HepG2 (cell line): ENCODE results near the gene NSD1. TPM values are rescaled to one million over a fixed set of nuclear protein-coding genes. Genes with fewer than 3 reads are reported as not detected.

Experiments used
- ATAC-seq: fragments of 200-7000 bp; cut with Tn5 transposase; 3 replicates; pipeline ENCODE4 v1.9.1; 2020; ENCODE audit warnings: mild to moderate bottlenecking, moderate library complexity
- BruUV-seq: library from RNA; stranded (reverse); fragments of 400-500 nt; replicated peaks from 2 replicates; lab custom pipeline; 2021; lab: Mats Ljungman, UMichigan
- CTCF ChIA-PET: fragments of 300-600 bp; formaldehyde crosslinking; extraction: SDS; loops from one replicate; lab custom pipeline; 2021; ENCODE audit warnings: low total read pairs, inconsistent platforms, low intra/inter-chr PET ratio; lab: Yijun Ruan, JAX
- POLR2A ChIA-PET: fragments of 350-600 bp; sonication (Branson Sonifier 250); formaldehyde crosslinking; loops from one replicate; lab custom pipeline; 2020; ENCODE audit warnings: antibody characterized with exemption, inconsistent platforms; lab: Yijun Ruan, JAX
- DNase-seq: peaks from one replicate; pipeline ENCODE4 v3.0.0-alpha.2; 2015; ENCODE audit warnings: low spot score
- FAIRE-seq: peaks from 3 replicates; lab custom pipeline; 2011; peaks lifted over from hg19 to GRCh38; lab: Jason Lieb, UNC
- H2AFZ ChIP-seq: one replicate; pipeline ENCODE4 v1.6.1; 2011; ENCODE audit warnings: low read length, inconsistent platforms
- H3K27ac ChIP-seq: fragments of 300-600 bp; 3 replicates; pipeline ENCODE4 v1.8.0; 2011; ENCODE audit warnings: mixed run types, mild to moderate bottlenecking, mixed read lengths, low read length, inconsistent platforms; ENCODE audit not compliant: insufficient read depth; ENCODE audit errors: extremely low read length
- H3K27me3 ChIP-seq, 2 experiments: fragments of 200-600 bp in 1 of 2; 2 replicates in 1 of 2; 3 replicates in 1 of 2; pipeline versions ENCODE4 v1.6.0 to v1.8.0; 2011; ENCODE audit warnings: low read length in 2 of 2, mild to moderate bottlenecking in 2 of 2, moderate library complexity in 2 of 2, inconsistent platforms in 1 of 2; ENCODE audit not compliant: insufficient read depth in 2 of 2, control insufficient read depth in 1 of 2
- H3K36me3 ChIP-seq, 2 experiments: fragments of 200-600 bp in 1 of 2; replicated peaks in 1 of 2; 2 replicates in 1 of 2; 3 replicates in 1 of 2; pipeline versions ENCODE4 v1.5.1 to v1.8.0; 2011; ENCODE audit warnings: low read length in 2 of 2, inconsistent platforms in 1 of 2; ENCODE audit not compliant: insufficient read depth in 2 of 2, control insufficient read depth in 1 of 2
- H3K4me1 ChIP-seq: 2 replicates; pipeline ENCODE4 v1.5.1; 2012; ENCODE audit warnings: low read length, inconsistent platforms; ENCODE audit not compliant: insufficient read depth
- H3K4me2 ChIP-seq: 2 replicates; pipeline ENCODE4 v1.6.0; 2011; ENCODE audit warnings: low read depth, low read length, inconsistent platforms
- H3K4me3 ChIP-seq, 3 experiments: fragments of 200-600 bp in 1 of 3; sonication (generic), shearing (Covaris generic) in 1 of 3; replicated peaks in 1 of 3; 2 replicates each; pipeline ENCODE4 v1.5.1; 2011 to 2016; ENCODE audit warnings: low read length in 3 of 3, inconsistent platforms in 2 of 3, low read depth in 2 of 3, mild to moderate bottlenecking in 2 of 3, control low read depth in 1 of 3, mixed read lengths in 1 of 3; ENCODE audit not compliant: insufficient read depth in 1 of 3
- H3K79me2 ChIP-seq: one replicate; pipeline ENCODE4 v1.6.1; 2011; ENCODE audit warnings: low read length, inconsistent platforms; ENCODE audit not compliant: insufficient read depth
- H3K9ac ChIP-seq: 2 replicates; pipeline ENCODE4 v1.6.0; 2011; ENCODE audit warnings: mild to moderate bottlenecking, low read depth, low read length, inconsistent platforms; ENCODE audit not compliant: insufficient read depth
- H3K9me3 ChIP-seq: 2 replicates; pipeline ENCODE4 v1.5.1; 2012; ENCODE audit warnings: mild to moderate bottlenecking, low read length
- H4K20me1 ChIP-seq: 2 replicates; pipeline ENCODE4 v1.6.0; 2011; ENCODE audit warnings: inconsistent platforms, mild to moderate bottlenecking, low read length, moderate library complexity; ENCODE audit not compliant: insufficient read depth
- ARNT2 ChIP-seq: sonication (generic); formaldehyde crosslinking; IDR thresholded peaks from 2 replicates; pipeline ENCODE4 v1.8.0; 2022; ENCODE audit warnings: mild to moderate bottlenecking, low read depth, missing genetic modification reagents, moderate library complexity
- ATF7-NPFF ChIP-seq: sonication (generic); formaldehyde crosslinking; IDR thresholded peaks from 2 replicates; pipeline ENCODE4 v1.8.1; 2023; ENCODE audit warnings: mild to moderate bottlenecking, low read depth, missing genetic modification reagents, moderate library complexity
- FOXP4 ChIP-seq: sonication (generic); formaldehyde crosslinking; IDR thresholded peaks from 2 replicates; pipeline ENCODE4 v1.4.0; 2020; ENCODE audit warnings: missing genetic modification reagents
- LRRFIP1 ChIP-seq: sonication (generic); formaldehyde crosslinking; conservative IDR thresholded peaks from 2 replicates; pipeline ENCODE4 v1.4.0; 2020; ENCODE audit warnings: missing genetic modification reagents
- MIER3 ChIP-seq: IDR thresholded peaks from 2 replicates; pipeline ENCODE4 v1.6.1; 2016; ENCODE audit warnings: missing compliant biosample characterization, borderline replicate concordance
- MTERF4 ChIP-seq: sonication (generic); formaldehyde crosslinking; IDR thresholded peaks from 2 replicates; pipeline ENCODE4 v1.8.0; 2023; ENCODE audit warnings: mild to moderate bottlenecking, missing genetic modification reagents
- NFKB2 ChIP-seq: sonication (generic); formaldehyde crosslinking; IDR thresholded peaks from 2 replicates; pipeline ENCODE4 v1.4.0; 2020; ENCODE audit warnings: missing genetic modification reagents, borderline replicate concordance
- NFYC ChIP-seq: IDR thresholded peaks from 2 replicates; pipeline ENCODE4 v1.6.1; 2016; ENCODE audit warnings: missing genetic modification reagents, missing compliant biosample characterization
- SIX1 ChIP-seq: sonication (generic); formaldehyde crosslinking; IDR thresholded peaks from 2 replicates; pipeline ENCODE4 v1.4.0; 2020; ENCODE audit warnings: missing genetic modification reagents, borderline replicate concordance
- SMAD3 ChIP-seq: sonication (generic); formaldehyde crosslinking; IDR thresholded peaks from 2 replicates; pipeline ENCODE4 v1.4.0; 2020; ENCODE audit warnings: missing genetic modification reagents
- TAF1 ChIP-seq: sonication (generic); formaldehyde crosslinking; IDR thresholded peaks from 2 replicates; pipeline ENCODE4 v1.4.0; 2020; ENCODE audit warnings: missing genetic modification reagents
- TIGD3 ChIP-seq: sonication (generic); formaldehyde crosslinking; IDR thresholded peaks from 2 replicates; pipeline ENCODE4 v1.5.1; 2020; ENCODE audit warnings: mild to moderate bottlenecking, missing genetic modification reagents, borderline replicate concordance
- ZBTB26 ChIP-seq: IDR thresholded peaks from 2 replicates; pipeline ENCODE4 v1.6.1; 2016; ENCODE audit warnings: missing compliant biosample characterization, missing genetic modification reagents, borderline replicate concordance
- ZFAT ChIP-seq: sonication (generic); formaldehyde crosslinking; conservative IDR thresholded peaks from 2 replicates; pipeline ENCODE4 v1.8.1; 2023; ENCODE audit warnings: missing genetic modification reagents, inconsistent platforms
- ZNF296 ChIP-seq: sonication (generic); formaldehyde crosslinking; conservative IDR thresholded peaks from 2 replicates; pipeline ENCODE4 v1.5.0; 2020; ENCODE audit warnings: mild to moderate bottlenecking, missing genetic modification reagents
- ZNF441 ChIP-seq: sonication (generic); formaldehyde crosslinking; IDR thresholded peaks from 2 replicates; pipeline ENCODE4 v1.7.0; 2021; ENCODE audit warnings: missing genetic modification reagents, borderline replicate concordance
- ZNF446 ChIP-seq: sonication (generic); formaldehyde crosslinking; IDR thresholded peaks from 2 replicates; pipeline ENCODE4 v1.5.0; 2020; ENCODE audit warnings: mild to moderate bottlenecking, missing genetic modification reagents
- ZNF776 ChIP-seq: sonication (generic); formaldehyde crosslinking; IDR thresholded peaks from 2 replicates; pipeline ENCODE4 v1.4.0; 2020; ENCODE audit warnings: mild to moderate bottlenecking, missing genetic modification reagents
- WGBS: methylation state at CpG from one replicate; pipeline ENCODE4 v1.1.6; 2017; ENCODE audit warnings: low lambda C conversion rate; 5-methylcytosine and 5-hydroxymethylcytosine counted together
- in situ Hi-C: cut with HindIII; loops from 2 replicates; pipeline ENCODE4 v1.10.0; 2017; ENCODE audit warnings: low pct_unique_long_range_greater_than_20kb; ENCODE audit not compliant: extremely low pct_ligation_motif_present
- intact Hi-C: fragments of 100-400 bp; cut with micrococcal nuclease; formaldehyde crosslinking; loops from one replicate; pipeline ENCODE4 v1.10.0; 2022; ENCODE audit not compliant: unreplicated experiment
- polyA plus RNA-seq, 8 experiments: library from polyadenylated mRNA; depleted of rRNA in 3 of 8; stranded (reverse) in 7 of 8; unstranded in 1 of 8; fragments of >200 nt; fragmentation: Illumina TruSeq in 4 of 8; extraction: Trizol in 4 of 8; gene quantifications; 2 replicates each; pipeline versions ENCODE4 v1.2.1 to v1.2.3, GENCODE V29; 2011 to 2016; ENCODE audit warnings: low read depth in 4 of 8, missing spikeins in 1 of 8, mixed read lengths in 1 of 8; ENCODE audit not compliant: insufficient read depth in 1 of 8
- total RNA-seq, 5 experiments: library from RNA; depleted of rRNA; stranded (reverse); fragments of >200 nt; fragmentation: Illumina TruSeq; extraction: Trizol; gene quantifications; 2 replicates each; pipeline ENCODE4 v1.2.3, GENCODE V29; 2016; ENCODE audit warnings: low read depth in 1 of 5

The NSD1 gene
- total and polyA plus RNA-seq, 2 of the 13 experiments (the other 11 are each of a cell fraction or from before 2014, with no cell fraction given), result 0.01 to 0.09 TPM

GRCh38 chr5:177171961-177172360 is 38.4 kb downstream of the NSD1 start:
- Histone ChIP-seq H2AFZ (no peak overlapping the region), H3K4me1 (no peaks in the 10 kb centered on the region), H3K79me2 (no peaks in the 10 kb centered on the region), H3K27me3 (no peaks in the 10 kb centered on the region), H3K9ac (no peak overlapping the region), H3K4me3 (no peak overlapping the region), H4K20me1 (no peaks in the 10 kb centered on the region), H3K36me3 (no peaks in the 10 kb centered on the region), H3K9me3 (no peaks in the 10 kb centered on the region)
- FAIRE-seq, result no peak
- no TSS peak for BruUV-seq
- CTCF ChIA-PET, result no interaction called here
- TF ChIP-seq ATF7-NPFF (no peak), SMAD3 (CRISPR knock-in tag) (no peak), TIGD3 (CRISPR knock-in tag) (no peak), NFYC (no peak), MTERF4 (CRISPR knock-in tag) (no peak), MIER3 (CRISPR knock-in tag) (no peak), FOXP4 (CRISPR knock-in tag) (no peak), LRRFIP1 (CRISPR knock-in tag) (no peak), ZNF776 (CRISPR knock-in tag) (no peak), ZFAT (CRISPR knock-in tag) (no peak), TAF1 (CRISPR knock-in tag) (no peak), ZNF296 (CRISPR knock-in tag) (no peak), ZNF441 (CRISPR knock-in tag) (no peak), SIX1 (CRISPR knock-in tag) (no peak), ZBTB26 (CRISPR knock-in tag) (no peak), ZNF446 (CRISPR knock-in tag) (no peak), ARNT2 (CRISPR knock-in tag) (no peak), NFKB2 (CRISPR knock-in tag) (no peak)
- TF ChIP-seq, all 625 proteins: peak for 0
- H3K27ac ChIP-seq, result no peak overlapping the region
- intact Hi-C loops (no loop called here), in situ Hi-C loops (no loop called here)
- ATAC-seq (no peak), DNase-seq (no peak)
- 33% methylated on average over 2 of the region's 2 CpGs for WGBS
- H3K4me2 ChIP-seq, result no peak overlapping the region
- POLR2A ChIA-PET, result no interaction called here
